CD8-positive, alpha-beta memory T cell (primary cell): ENCODE data around the gene REN. TPM values are rescaled to one million over a fixed set of nuclear protein-coding genes. Genes with fewer than 3 reads are reported as not detected.

Experiments used
- CTCF ChIA-PET: fragments of 350-600 bp; sonication (Branson Sonifier 250); formaldehyde crosslinking; loops from one replicate; lab custom pipeline; 2021; ENCODE audit warnings: antibody characterized with exemption; lab: Charles Lee
- POLR2A ChIA-PET: fragments of 350-600 bp; sonication (Branson Sonifier 250); formaldehyde crosslinking; loops from one replicate; lab custom pipeline; 2021; ENCODE audit warnings: antibody characterized with exemption; lab: Charles Lee
- DNase-seq, 5 donors: peaks; one replicate each; pipeline versions ENCODE4 v3.0.0 to v3.0.0-alpha.2; 2020 to 2022; ENCODE audit warnings: mixed read lengths in 1 of 5
- H3K27ac ChIP-seq: one replicate; pipeline ENCODE4 v1.7.0; 2013; ENCODE audit warnings: low read depth, mild to moderate bottlenecking, low read length, moderate library complexity
- H3K27me3 ChIP-seq: 2 replicates; pipeline ENCODE4 v1.7.0; 2013; ENCODE audit warnings: low read length, mild to moderate bottlenecking; ENCODE audit not compliant: insufficient read depth, poor library complexity, severe bottlenecking
- H3K36me3 ChIP-seq: 2 replicates; pipeline ENCODE4 v1.7.0; 2013; ENCODE audit warnings: mild to moderate bottlenecking, low read length, moderate library complexity; ENCODE audit not compliant: insufficient read depth
- H3K4me1 ChIP-seq: 2 replicates; pipeline ENCODE4 v1.7.0; 2013; ENCODE audit warnings: mild to moderate bottlenecking, low read length, moderate library complexity; ENCODE audit not compliant: insufficient read depth
- H3K4me3 ChIP-seq: 2 replicates; pipeline ENCODE4 v1.7.0; 2013; ENCODE audit warnings: mild to moderate bottlenecking, low read length
- H3K9me3 ChIP-seq: 2 replicates; pipeline ENCODE4 v1.7.0; 2013; ENCODE audit warnings: mild to moderate bottlenecking, low read length
- H3K27ac Mint-ChIP-seq, 8 donors: one replicate each; pipeline ENCODE4 v1.8.0; 2020 to 2021; ENCODE audit warnings: mixed read lengths in 8 of 8, mild to moderate bottlenecking in 6 of 8, inconsistent platforms in 3 of 8, moderate library complexity in 3 of 8
- H3K27me3 Mint-ChIP-seq, 2 donors: one replicate each; pipeline ENCODE4 v1.8.0; 2020 to 2021; ENCODE audit warnings: mixed read lengths in 2 of 2, mild to moderate bottlenecking in 1 of 2, moderate library complexity in 1 of 2
- H3K36me3 Mint-ChIP-seq, 3 donors: one replicate each; pipeline ENCODE4 v1.8.0; 2020 to 2021; ENCODE audit warnings: mixed read lengths in 3 of 3, inconsistent platforms in 1 of 3, mild to moderate bottlenecking in 1 of 3
- H3K4me1 Mint-ChIP-seq, 3 donors: one replicate each; pipeline ENCODE4 v1.8.0; 2020 to 2021; ENCODE audit warnings: mixed read lengths in 3 of 3, inconsistent platforms in 1 of 3, mild to moderate bottlenecking in 1 of 3
- H3K4me3 Mint-ChIP-seq, 7 donors: one replicate each; pipeline ENCODE4 v1.8.0; 2020 to 2021; ENCODE audit warnings: mixed read lengths in 7 of 7, mild to moderate bottlenecking in 6 of 7, moderate library complexity in 4 of 7, inconsistent platforms in 2 of 7
- H3K9me3 Mint-ChIP-seq, 5 donors: one replicate each; pipeline ENCODE4 v1.8.0; 2020 to 2022; ENCODE audit warnings: mixed read lengths in 5 of 5, mild to moderate bottlenecking in 3 of 5, moderate library complexity in 2 of 5, inconsistent platforms in 1 of 5
- polyA plus RNA-seq: library from polyadenylated mRNA; unstranded; fragments of 300-500 nt; fragmentation: Illumina TruSeq; gene quantifications from one replicate; pipeline ENCODE4 v1.2.3, GENCODE V29; 2021
- total RNA-seq, 2 experiments: library from RNA; stranded (reverse); gene quantifications; one replicate each; pipeline ENCODE4 v1.2.3, GENCODE V29; 2021

The REN gene
- total and polyA plus RNA-seq, 3 experiments from 2014 or later: not detected

DNA sequence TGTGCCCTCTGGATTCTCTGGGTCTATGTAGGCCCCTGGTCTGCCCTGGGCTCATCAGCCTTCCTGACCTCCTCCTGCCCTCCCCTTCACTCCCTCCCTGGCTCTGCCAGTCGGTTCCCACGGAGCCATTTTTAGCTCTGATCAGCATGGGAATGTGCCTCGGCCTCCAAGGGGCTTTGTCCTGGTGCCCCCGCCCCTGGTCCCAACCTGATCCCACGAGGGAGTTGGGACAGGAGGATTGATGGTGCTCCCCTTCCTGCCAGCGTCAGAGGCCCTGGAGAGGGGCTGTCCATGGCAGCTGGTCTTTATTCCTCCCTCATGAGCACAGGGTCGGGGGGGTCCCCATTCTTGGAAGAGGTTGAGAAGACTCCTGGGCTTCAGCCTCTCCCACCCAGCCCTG is 39.2 kb downstream of the REN start:
- no peak overlapping the region for H3K27ac ChIP-seq
- Mint-ChIP-seq H3K27me3 (peaks cover 0 to 2% of the 10 kb centered on the region in 2 donors), H3K27ac (no peak overlapping the region), H3K4me1 (peaks cover 10 to 13% (median 13%) of the 10 kb centered on the region in 3 donors), H3K36me3 (peaks cover 0 to 7% (median 0%) of the 10 kb centered on the region in 3 donors), H3K9me3 (no peaks in the 10 kb centered on the region), H3K4me3 (no peak overlapping the region)
- ChIA-PET POLR2A (no interaction called here), CTCF (interaction anchor here (3.3 kb wide), 1 partner anchor 267 kb away, joined by 24 read pairs; the partner anchor contains the start of gene SNRPE)
- H3K27me3 ChIP-seq: no peaks in the 10 kb centered on the region
- no peak overlapping the region for H3K4me3 ChIP-seq
- H3K36me3 ChIP-seq: no peaks in the 10 kb centered on the region
- DNase-seq: no peak
- no peaks in the 10 kb centered on the region for H3K9me3 ChIP-seq
- peaks cover 4% of the 10 kb centered on the region for H3K4me1 ChIP-seq

DNA sequence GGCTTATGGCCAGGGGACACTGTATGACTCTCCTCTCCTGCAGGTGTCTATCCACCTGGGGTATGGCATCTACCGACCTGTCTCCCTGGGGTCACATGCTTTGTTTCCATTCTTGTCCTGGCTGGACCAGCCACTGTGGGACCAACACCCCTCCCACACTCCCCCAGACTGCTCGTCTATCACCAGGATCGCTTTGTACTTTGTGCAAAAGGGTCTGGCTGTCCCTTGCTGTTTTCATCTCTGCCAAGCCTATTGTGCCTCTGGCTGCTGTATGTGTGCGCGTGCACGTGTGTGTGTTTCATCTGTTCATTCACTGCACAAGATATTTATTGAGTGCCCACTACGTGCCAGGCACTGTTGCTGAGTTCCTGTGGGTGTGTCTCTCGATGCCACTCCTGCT is 39.8 kb downstream of the REN start:
- Histone ChIP-seq H3K9me3 (no peaks in the 10 kb centered on the region), H3K27ac (no peak overlapping the region), H3K4me1 (peaks cover 4% of the 10 kb centered on the region), H3K36me3 (no peaks in the 10 kb centered on the region), H3K4me3 (no peak overlapping the region), H3K27me3 (no peaks in the 10 kb centered on the region)
- Mint-ChIP-seq H3K9me3 (no peaks in the 10 kb centered on the region), H3K36me3 (peaks cover 0 to 7% (median 0%) of the 10 kb centered on the region in 3 donors), H3K27me3 (peaks cover 0 to 2% of the 10 kb centered on the region in 2 donors), H3K4me3 (no peak overlapping the region), H3K4me1 (peaks cover 10 to 13% (median 13%) of the 10 kb centered on the region in 3 donors), H3K27ac (peak overlapping the region in 2 of 8 donors; percentile 43 to 66)
- no peak for DNase-seq
- CTCF ChIA-PET: no interaction called here
- POLR2A ChIA-PET: no interaction called here

GRCh38 chr1:204125759-204126351 is 40.3 kb downstream of the REN start:
- POLR2A ChIA-PET: no interaction called here
- H3K27me3 ChIP-seq: no peaks in the 10 kb centered on the region
- H3K4me1 Mint-ChIP-seq: peaks cover 10 to 13% (median 13%) of the 10 kb centered on the region in 3 donors
- CTCF ChIA-PET: no interaction called here
- H3K9me3 Mint-ChIP-seq: no peaks in the 10 kb centered on the region
- peak overlapping the region in 1 of 8 donors; percentile 7 for H3K27ac Mint-ChIP-seq
- H3K4me3 ChIP-seq: no peak overlapping the region
- H3K27ac ChIP-seq: no peak overlapping the region
- peaks cover 0 to 2% of the 10 kb centered on the region in 2 donors for H3K27me3 Mint-ChIP-seq
- H3K36me3 ChIP-seq: no peaks in the 10 kb centered on the region
- DNase-seq: no peak
- H3K4me3 Mint-ChIP-seq: no peak overlapping the region
- peaks cover 0 to 7% (median 0%) of the 10 kb centered on the region in 3 donors for H3K36me3 Mint-ChIP-seq
- peaks cover 4% of the 10 kb centered on the region for H3K4me1 ChIP-seq
- H3K9me3 ChIP-seq: no peaks in the 10 kb centered on the region

DNA sequence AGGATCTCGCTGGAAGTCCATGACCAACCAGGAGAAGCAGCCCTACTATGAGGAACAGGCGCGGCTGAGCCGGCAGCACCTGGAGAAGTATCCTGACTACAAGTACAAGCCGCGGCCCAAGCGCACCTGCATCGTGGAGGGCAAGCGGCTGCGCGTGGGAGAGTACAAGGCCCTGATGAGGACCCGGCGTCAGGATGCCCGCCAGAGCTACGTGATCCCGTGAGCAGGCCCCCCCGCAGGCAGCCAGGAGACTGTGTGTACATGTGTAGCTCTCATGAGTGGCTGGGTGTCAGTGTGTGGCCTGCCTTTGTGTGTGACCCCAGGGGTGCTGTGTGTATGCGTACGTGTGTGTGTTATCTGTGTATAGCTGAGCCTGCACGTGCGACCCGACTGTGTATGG is 41.5 kb downstream of the REN start:
- Histone ChIP-seq H3K4me1 (peaks cover 4% of the 10 kb centered on the region), H3K9me3 (no peaks in the 10 kb centered on the region), H3K27me3 (no peaks in the 10 kb centered on the region), H3K4me3 (no peak overlapping the region), H3K36me3 (no peaks in the 10 kb centered on the region), H3K27ac (no peak overlapping the region)
- H3K36me3 Mint-ChIP-seq: peaks cover 0 to 7% (median 0%) of the 10 kb centered on the region in 3 donors
- H3K4me1 Mint-ChIP-seq: peaks cover 10 to 13% (median 13%) of the 10 kb centered on the region in 3 donors
- peak overlapping the region in 2 of 8 donors; percentile 51 to 64 for H3K27ac Mint-ChIP-seq
- CTCF ChIA-PET: interaction anchor here (0.6 kb wide), 1 partner anchor 9 kb away, joined by 3 read pairs; no protein-coding TSS in a partner anchor
- no peak for DNase-seq
- no peaks in the 10 kb centered on the region for H3K27me3 Mint-ChIP-seq
- H3K9me3 Mint-ChIP-seq: no peaks in the 10 kb centered on the region
- POLR2A ChIA-PET: no interaction called here
- no peak overlapping the region for H3K4me3 Mint-ChIP-seq

DNA sequence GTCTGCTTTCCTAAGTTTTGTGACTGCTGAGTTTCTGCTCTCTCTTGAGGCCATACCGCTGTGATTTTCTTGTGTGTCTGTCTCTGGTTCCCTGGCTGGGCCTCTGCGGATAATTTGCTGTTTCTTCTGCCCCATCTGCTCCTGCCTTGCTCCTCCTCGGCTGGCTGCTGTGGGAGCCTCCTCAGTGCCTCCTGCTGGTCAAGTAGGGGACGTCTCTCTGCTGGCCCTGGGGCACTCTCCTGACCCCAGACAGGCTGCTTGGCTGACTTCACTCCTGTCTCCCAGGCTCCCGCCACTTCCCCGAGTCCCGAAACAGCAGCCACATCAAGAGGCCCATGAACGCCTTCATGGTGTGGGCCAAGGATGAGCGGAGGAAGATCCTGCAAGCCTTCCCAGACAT is 42.8 kb downstream of the REN start:
- ChIA-PET CTCF (no interaction called here), POLR2A (no interaction called here)
- no peak overlapping the region for H3K4me3 ChIP-seq
- H3K36me3 Mint-ChIP-seq: peaks cover 0 to 9% (median 1%) of the 10 kb centered on the region in 3 donors
- H3K27ac Mint-ChIP-seq: peak overlapping the region in 3 of 8 donors; percentile 6 to 70 (median 47)
- no peaks in the 10 kb centered on the region for H3K4me1 ChIP-seq
- H3K4me3 Mint-ChIP-seq: no peak overlapping the region
- H3K27ac ChIP-seq: no peak overlapping the region
- H3K4me1 Mint-ChIP-seq: peaks cover 3% of the 10 kb centered on the region in 3 donors
- no peak for DNase-seq
- no peaks in the 10 kb centered on the region for H3K27me3 Mint-ChIP-seq
- H3K9me3 ChIP-seq: no peaks in the 10 kb centered on the region
- H3K36me3 ChIP-seq: no peaks in the 10 kb centered on the region
- H3K9me3 Mint-ChIP-seq: no peaks in the 10 kb centered on the region
- H3K27me3 ChIP-seq: no peaks in the 10 kb centered on the region

DNA sequence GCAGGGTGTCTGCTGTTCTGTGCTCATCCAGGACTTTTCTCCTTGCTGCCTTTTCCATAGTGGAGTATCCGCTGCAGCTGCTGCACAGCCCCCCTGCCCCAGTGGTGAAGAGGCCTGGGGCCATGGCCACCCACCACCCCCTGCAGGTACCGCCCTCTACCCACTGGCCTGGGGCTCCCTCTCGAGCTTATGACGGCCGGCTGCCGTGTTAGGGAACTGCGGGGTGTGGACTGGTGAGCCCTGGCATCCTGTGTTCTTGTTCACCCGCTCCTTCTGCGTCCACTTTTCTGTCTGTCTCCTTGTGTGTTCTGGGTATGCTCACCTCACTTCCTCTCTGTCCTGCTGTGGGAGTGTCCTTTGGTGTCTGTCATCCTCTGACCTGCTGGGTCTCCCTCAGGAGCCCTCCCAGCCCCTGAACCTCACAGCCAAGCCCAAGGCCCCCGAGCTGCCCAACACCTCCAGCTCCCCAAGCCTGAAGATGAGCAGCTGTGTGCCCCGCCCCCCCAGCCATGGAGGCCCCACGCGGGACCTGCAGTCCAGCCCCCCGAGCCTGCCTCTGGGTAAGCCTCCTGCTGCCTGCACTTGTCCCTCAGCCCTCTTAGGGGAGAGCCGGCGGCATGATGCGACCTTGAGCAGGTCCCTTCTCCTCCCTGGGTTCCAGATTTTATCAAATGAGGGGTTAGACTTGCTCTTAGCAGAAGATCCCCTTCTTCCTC is 44.1 kb downstream of the REN start:
- Mint-ChIP-seq H3K4me1 (peaks cover 0 to 1% (median 0%) of the 10 kb centered on the region in 3 donors), H3K9me3 (no peaks in the 10 kb centered on the region), H3K4me3 (no peak overlapping the region), H3K36me3 (peaks cover 0 to 9% (median 1%) of the 10 kb centered on the region in 3 donors), H3K27me3 (no peaks in the 10 kb centered on the region), H3K27ac (peak overlapping the region in 1 of 8 donors; percentile 50)
- Histone ChIP-seq H3K9me3 (no peaks in the 10 kb centered on the region), H3K4me3 (no peak overlapping the region), H3K36me3 (no peaks in the 10 kb centered on the region), H3K4me1 (no peaks in the 10 kb centered on the region), H3K27me3 (no peaks in the 10 kb centered on the region), H3K27ac (no peak overlapping the region)
- no peak for DNase-seq
- ChIA-PET CTCF (no interaction called here), POLR2A (no interaction called here)

GRCh38 chr1:204116539-204116938 is 49.6 kb downstream of the REN start:
- Histone ChIP-seq H3K27me3 (no peaks in the 10 kb centered on the region), H3K4me1 (no peaks in the 10 kb centered on the region), H3K27ac (no peak overlapping the region), H3K4me3 (no peak overlapping the region), H3K9me3 (no peaks in the 10 kb centered on the region), H3K36me3 (no peaks in the 10 kb centered on the region)
- H3K36me3 Mint-ChIP-seq: peaks cover 0 to 3% (median 2%) of the 10 kb centered on the region in 3 donors
- H3K4me1 Mint-ChIP-seq: peaks cover 0 to 3% (median 1%) of the 10 kb centered on the region in 3 donors
- no peak overlapping the region for H3K4me3 Mint-ChIP-seq
- no peak for DNase-seq
- H3K27ac Mint-ChIP-seq: no peak overlapping the region
- ChIA-PET POLR2A (no interaction called here), CTCF (interaction anchor here (0.6 to 1.4 kb wide), 3 partner anchors 13 to 389 kb away, joined by 3 to 5 read pairs (median 3); no protein-coding TSS in a partner anchor)
- H3K27me3 Mint-ChIP-seq: no peaks in the 10 kb centered on the region
- H3K9me3 Mint-ChIP-seq: no peaks in the 10 kb centered on the region

- POLR2A ChIA-PET: no interaction called here
- H3K27ac ChIP-seq: no peak overlapping the region
- no peak overlapping the region for H3K4me3 Mint-ChIP-seq
These were observed 51.0 kb downstream of the REN start for GRCh38 chr1:204115116-204115515.

More at GRCh38 chr1:204115116-204115515, 51.0 kb downstream of the REN start:
- Mint-ChIP-seq H3K36me3 (peaks cover 0 to 3% (median 2%) of the 10 kb centered on the region in 3 donors), H3K27me3 (no peaks in the 10 kb centered on the region), H3K4me1 (peaks cover 0 to 3% (median 1%) of the 10 kb centered on the region in 3 donors), H3K27ac (peak overlapping the region in 1 of 8 donors; percentile 11), H3K9me3 (no peaks in the 10 kb centered on the region)
- DNase-seq: no peak
- H3K36me3 ChIP-seq: no peaks in the 10 kb centered on the region
- H3K4me3 ChIP-seq: no peak overlapping the region
- H3K9me3 ChIP-seq: no peaks in the 10 kb centered on the region
- H3K4me1 ChIP-seq: no peaks in the 10 kb centered on the region
- CTCF ChIA-PET: interaction anchor here (0.9 kb wide), 1 partner anchor 10 kb away, joined by 3 read pairs; no protein-coding TSS in a partner anchor
- H3K27me3 ChIP-seq: no peaks in the 10 kb centered on the region
